ENCODE data around the gene CD248.

CD248 gene

GRCh38 chr11:66268952-66269905, 47.6 kb downstream of the CD248 start:
- DNase-seq = no peak

- peak; percentile 99 for DNase-seq
Measured at GRCh38 chr11:66268244-66268951, 48.4 kb downstream of the CD248 start, which contains the start of gene RAB1B. TSS of gene RAB1B (plus strand) at chr11:66268639. CDS start at chr11:66268680, 41 bp downstream.

- DNase-seq = peak; percentile 85
Measured at GRCh38 chr11:66267379-66268243, 49.2 kb downstream of the CD248 start.

GRCh38 chr11:66267039-66267378, 49.8 kb downstream of the CD248 start:
- DNase-seq = no peak

GRCh38 chr11:66266378-66267038, 50.3 kb downstream of the CD248 start:
- no peak for DNase-seq

- no peak for DNase-seq
Measured at GRCh38 chr11:66265531-66266377, 51.1 kb downstream of the CD248 start.

- no peak for DNase-seq
Measured at GRCh38 chr11:66264914-66265313, 51.9 kb downstream of the CD248 start.

Measured in activated T-cell treated with anti-CD3 and anti-CD28 coated beads, Interleukin-2, amount 50 U/mL, for 1 hour (primary cell).